Measurements from ENCODE around the gene INSYN2B.

Gene INSYN2B

GRCh38 chr5:169935762-169936161 lies 44.5 kb downstream of the INSYN2B start:
- Histone ChIP-seq H3K27me3 (ENCODE audit: insufficient read depth, insufficient read length) (no peaks in the 10 kb centered on the region), H3K4me3 (ENCODE audit: insufficient read length, low read depth) (no peak overlapping the region), H3K36me3 (ENCODE audit: insufficient read depth, insufficient read length, low read length) (no peaks in the 10 kb centered on the region), H3K9me3 (ENCODE audit: insufficient read depth, low read length) (no peaks in the 10 kb centered on the region), H3K4me1 (ENCODE audit: insufficient read depth, insufficient read length) (no peaks in the 10 kb centered on the region), H3K9ac (ENCODE audit: insufficient read length, low read depth) (no peak overlapping the region)
- no peak for TF ChIP-seq SUZ12 (IDR thresholded peaks at IDR 0.05; ENCODE audit: extremely low read depth, insufficient read depth, insufficient read length)
- TF ChIP-seq YY1 (IDR thresholded peaks at IDR 0.05; ENCODE audit: insufficient read depth, insufficient read length), result no peak
- TF ChIP-seq ZNF274 (IDR thresholded peaks at IDR 0.05; ENCODE audit: low read depth, low read length), result no peak
- no peak for DNase-seq (ENCODE audit: low read depth, low spot score)

GRCh38 chr5:169934990-169935389 lies 45.3 kb downstream of the INSYN2B start:
- H3K9ac ChIP-seq (ENCODE audit: insufficient read length, low read depth), result no peak overlapping the region
- no peak for DNase-seq (ENCODE audit: low read depth, low spot score)
- no peaks in the 10 kb centered on the region for H3K27me3 ChIP-seq (ENCODE audit: insufficient read depth, insufficient read length)
- TF ChIP-seq YY1 (IDR thresholded peaks at IDR 0.05; ENCODE audit: insufficient read depth, insufficient read length) (no peak), ZNF274 (IDR thresholded peaks at IDR 0.05; ENCODE audit: low read depth, low read length) (no peak), SUZ12 (IDR thresholded peaks at IDR 0.05; ENCODE audit: extremely low read depth, insufficient read depth, insufficient read length) (no peak)
- no peaks in the 10 kb centered on the region for H3K36me3 ChIP-seq (ENCODE audit: insufficient read depth, insufficient read length, low read length)
- H3K9me3 ChIP-seq (ENCODE audit: insufficient read depth, low read length), result no peaks in the 10 kb centered on the region
- no peak overlapping the region for H3K4me3 ChIP-seq (ENCODE audit: insufficient read length, low read depth)
- H3K4me1 ChIP-seq (ENCODE audit: insufficient read depth, insufficient read length), result no peaks in the 10 kb centered on the region

DNA sequence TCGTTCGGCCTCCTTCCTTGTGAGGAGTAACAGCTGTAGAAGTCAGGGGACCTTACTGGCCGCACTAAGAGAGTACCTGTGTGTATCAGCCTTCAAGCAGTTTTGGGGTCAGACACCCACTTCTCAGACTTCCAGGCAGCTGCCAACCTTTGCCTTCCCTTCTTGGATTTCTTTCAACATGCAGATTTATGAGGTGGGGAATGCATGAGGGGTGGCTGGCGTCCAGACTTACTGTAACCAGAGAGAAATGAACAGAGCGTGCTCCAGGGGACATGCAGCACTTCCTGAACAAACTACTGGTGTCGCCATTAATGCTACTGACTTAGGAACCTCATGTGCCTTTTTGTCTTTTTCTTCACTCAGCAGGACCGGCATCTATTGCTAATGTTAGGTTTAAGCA lies 46.7 kb downstream of the INSYN2B start:
- DNase-seq (ENCODE audit: low read depth, low spot score), result no peak
- TF ChIP-seq ZNF274 (IDR thresholded peaks at IDR 0.05; ENCODE audit: low read depth, low read length) (no peak), YY1 (IDR thresholded peaks at IDR 0.05; ENCODE audit: insufficient read depth, insufficient read length) (no peak), SUZ12 (IDR thresholded peaks at IDR 0.05; ENCODE audit: extremely low read depth, insufficient read depth, insufficient read length) (no peak)
- Histone ChIP-seq H3K4me1 (ENCODE audit: insufficient read depth, insufficient read length) (no peaks in the 10 kb centered on the region), H3K27me3 (ENCODE audit: insufficient read depth, insufficient read length) (no peaks in the 10 kb centered on the region), H3K36me3 (ENCODE audit: insufficient read depth, insufficient read length, low read length) (no peaks in the 10 kb centered on the region), H3K9ac (ENCODE audit: insufficient read length, low read depth) (no peak overlapping the region), H3K4me3 (ENCODE audit: insufficient read length, low read depth) (no peak overlapping the region), H3K9me3 (ENCODE audit: insufficient read depth, low read length) (no peaks in the 10 kb centered on the region)

DNA sequence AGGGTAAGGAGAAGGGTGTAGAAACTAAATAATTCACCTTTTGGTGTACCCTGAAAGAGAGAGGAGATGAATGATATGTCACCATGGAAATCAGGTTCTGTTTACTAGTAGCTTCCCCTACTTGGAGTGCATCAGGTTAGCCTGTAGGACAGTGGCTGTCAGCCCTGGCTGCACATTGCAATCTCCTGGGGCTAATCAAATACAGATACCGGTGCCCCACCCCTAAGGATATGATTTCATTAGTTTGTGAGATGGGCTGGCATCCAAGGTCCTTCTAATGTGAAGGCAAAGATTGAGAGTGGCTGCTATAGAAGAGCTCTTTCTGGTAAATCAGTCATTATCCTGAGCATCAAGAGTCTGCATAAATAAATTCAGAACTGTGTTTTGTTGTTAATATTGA lies 47.2 kb downstream of the INSYN2B start:
- H3K4me3 ChIP-seq (ENCODE audit: insufficient read length, low read depth), result no peak overlapping the region
- H3K4me1 ChIP-seq (ENCODE audit: insufficient read depth, insufficient read length), result no peaks in the 10 kb centered on the region
- H3K27me3 ChIP-seq (ENCODE audit: insufficient read depth, insufficient read length), result no peaks in the 10 kb centered on the region
- no peak overlapping the region for H3K9ac ChIP-seq (ENCODE audit: insufficient read length, low read depth)
- H3K36me3 ChIP-seq (ENCODE audit: insufficient read depth, insufficient read length, low read length), result no peaks in the 10 kb centered on the region
- TF ChIP-seq ZNF274 (IDR thresholded peaks at IDR 0.05; ENCODE audit: low read depth, low read length) (no peak), SUZ12 (IDR thresholded peaks at IDR 0.05; ENCODE audit: extremely low read depth, insufficient read depth, insufficient read length) (no peak), YY1 (IDR thresholded peaks at IDR 0.05; ENCODE audit: insufficient read depth, insufficient read length) (no peak)
- H3K9me3 ChIP-seq (ENCODE audit: insufficient read depth, low read length), result no peaks in the 10 kb centered on the region
- DNase-seq (ENCODE audit: low read depth, low spot score), result no peak

DNA sequence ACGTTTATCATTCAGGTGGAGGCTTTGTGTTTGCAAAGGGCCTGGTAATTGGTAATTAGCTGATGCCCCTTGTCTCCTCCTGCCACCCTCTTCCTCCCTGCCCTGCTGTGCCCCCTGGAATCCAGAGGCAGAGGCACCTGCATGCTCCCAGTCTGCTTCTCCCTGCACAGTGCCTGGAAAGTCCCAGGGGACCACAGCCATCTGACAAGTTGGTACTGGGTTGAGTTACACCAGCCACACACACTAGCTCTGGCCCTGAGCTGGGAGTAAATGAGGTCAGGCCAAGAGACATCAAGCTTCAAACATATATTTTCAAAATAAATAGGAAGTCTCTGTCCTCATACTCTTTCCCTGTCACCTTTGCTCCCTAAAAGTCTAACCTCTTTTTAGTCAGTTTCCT lies 56.3 kb downstream of the INSYN2B start:
- DNase-seq (ENCODE audit: low read depth, low spot score), result no peak
- H3K9me3 ChIP-seq (ENCODE audit: insufficient read depth, low read length), result no peaks in the 10 kb centered on the region
- H3K36me3 ChIP-seq (ENCODE audit: insufficient read depth, insufficient read length, low read length), result no peaks in the 10 kb centered on the region
- no peak overlapping the region for H3K4me3 ChIP-seq (ENCODE audit: insufficient read length, low read depth)
- H3K4me1 ChIP-seq (ENCODE audit: insufficient read depth, insufficient read length), result no peaks in the 10 kb centered on the region
- no peak overlapping the region for H3K9ac ChIP-seq (ENCODE audit: insufficient read length, low read depth)
- TF ChIP-seq ZNF274 (IDR thresholded peaks at IDR 0.05; ENCODE audit: low read depth, low read length) (no peak), SUZ12 (IDR thresholded peaks at IDR 0.05; ENCODE audit: extremely low read depth, insufficient read depth, insufficient read length) (no peak), YY1 (IDR thresholded peaks at IDR 0.05; ENCODE audit: insufficient read depth, insufficient read length) (no peak)
- H3K27me3 ChIP-seq (ENCODE audit: insufficient read depth, insufficient read length), result no peaks in the 10 kb centered on the region

- H3K9ac ChIP-seq (ENCODE audit: insufficient read length, low read depth), result no peak overlapping the region
- H3K4me3 ChIP-seq (ENCODE audit: insufficient read length, low read depth), result no peak overlapping the region
- H3K9me3 ChIP-seq (ENCODE audit: insufficient read depth, low read length), result no peaks in the 10 kb centered on the region
- H3K27me3 ChIP-seq (ENCODE audit: insufficient read depth, insufficient read length), result no peaks in the 10 kb centered on the region
- no peaks in the 10 kb centered on the region for H3K36me3 ChIP-seq (ENCODE audit: insufficient read depth, insufficient read length, low read length)
- TF ChIP-seq SUZ12 (IDR thresholded peaks at IDR 0.05; ENCODE audit: extremely low read depth, insufficient read depth, insufficient read length) (no peak), ZNF274 (IDR thresholded peaks at IDR 0.05; ENCODE audit: low read depth, low read length) (no peak), YY1 (IDR thresholded peaks at IDR 0.05; ENCODE audit: insufficient read depth, insufficient read length) (no peak)
- no peaks in the 10 kb centered on the region for H3K4me1 ChIP-seq (ENCODE audit: insufficient read depth, insufficient read length)
- no peak for DNase-seq (ENCODE audit: low read depth, low spot score)
Observed at GRCh38 chr5:169922474-169922873, 57.8 kb downstream of the INSYN2B start.

DNA sequence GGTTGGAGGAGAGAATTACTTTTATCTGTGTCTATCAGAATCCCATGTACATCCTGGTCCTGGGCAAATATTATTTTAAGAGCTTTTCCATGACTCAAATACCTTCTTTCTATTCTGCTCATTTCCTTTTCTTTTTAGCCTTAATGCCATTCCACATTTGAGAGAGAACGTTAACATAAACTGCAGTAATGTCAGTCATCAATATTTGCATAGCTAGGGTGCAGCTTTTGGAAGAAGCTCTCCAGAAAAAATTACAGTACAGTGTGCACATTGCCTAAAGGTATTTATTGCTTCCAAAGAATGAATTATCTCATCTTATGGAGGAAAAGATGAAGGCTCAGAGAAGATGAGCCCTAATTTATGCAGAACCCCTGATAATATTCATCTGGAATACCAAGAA lies 58.3 kb downstream of the INSYN2B start:
- H3K9me3 ChIP-seq (ENCODE audit: insufficient read depth, low read length), result no peaks in the 10 kb centered on the region
- no peak for DNase-seq (ENCODE audit: low read depth, low spot score)
- H3K4me3 ChIP-seq (ENCODE audit: insufficient read length, low read depth), result no peak overlapping the region
- H3K36me3 ChIP-seq (ENCODE audit: insufficient read depth, insufficient read length, low read length), result no peaks in the 10 kb centered on the region
- TF ChIP-seq YY1 (IDR thresholded peaks at IDR 0.05; ENCODE audit: insufficient read depth, insufficient read length) (no peak), ZNF274 (IDR thresholded peaks at IDR 0.05; ENCODE audit: low read depth, low read length) (no peak), SUZ12 (IDR thresholded peaks at IDR 0.05; ENCODE audit: extremely low read depth, insufficient read depth, insufficient read length) (no peak)
- H3K4me1 ChIP-seq (ENCODE audit: insufficient read depth, insufficient read length), result no peaks in the 10 kb centered on the region
- no peaks in the 10 kb centered on the region for H3K27me3 ChIP-seq (ENCODE audit: insufficient read depth, insufficient read length)
- no peak overlapping the region for H3K9ac ChIP-seq (ENCODE audit: insufficient read length, low read depth)

DNA sequence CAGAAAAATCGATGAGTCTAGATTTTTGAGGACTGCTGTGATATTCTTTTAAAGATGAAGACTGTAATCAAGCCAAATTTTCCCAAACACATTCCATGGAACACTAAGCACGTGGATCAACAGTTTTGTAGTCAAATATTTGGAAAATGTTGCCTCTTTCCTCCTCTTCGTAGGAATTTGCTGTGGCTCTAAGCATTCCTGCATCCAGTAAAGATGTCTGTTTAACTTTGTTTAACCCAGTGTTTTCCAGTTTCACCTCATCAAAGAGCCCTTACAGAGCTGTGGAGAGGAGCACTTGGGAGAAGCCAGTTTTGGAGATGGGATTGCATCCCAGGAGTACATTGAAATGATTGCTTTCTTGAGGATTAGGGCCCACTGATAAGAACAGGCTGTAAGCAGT lies 58.9 kb downstream of the INSYN2B start:
- no peaks in the 10 kb centered on the region for H3K27me3 ChIP-seq (ENCODE audit: insufficient read depth, insufficient read length)
- no peak overlapping the region for H3K9ac ChIP-seq (ENCODE audit: insufficient read length, low read depth)
- no peak overlapping the region for H3K4me3 ChIP-seq (ENCODE audit: insufficient read length, low read depth)
- H3K36me3 ChIP-seq (ENCODE audit: insufficient read depth, insufficient read length, low read length), result no peaks in the 10 kb centered on the region
- no peak for TF ChIP-seq YY1 (IDR thresholded peaks at IDR 0.05; ENCODE audit: insufficient read depth, insufficient read length)
- TF ChIP-seq SUZ12 (IDR thresholded peaks at IDR 0.05; ENCODE audit: extremely low read depth, insufficient read depth, insufficient read length), result no peak
- no peak for TF ChIP-seq ZNF274 (IDR thresholded peaks at IDR 0.05; ENCODE audit: low read depth, low read length)
- H3K9me3 ChIP-seq (ENCODE audit: insufficient read depth, low read length), result no peaks in the 10 kb centered on the region
- H3K4me1 ChIP-seq (ENCODE audit: insufficient read depth, insufficient read length), result no peaks in the 10 kb centered on the region
- no peak for DNase-seq (ENCODE audit: low read depth, low spot score)

All from NT2/D1 (cell line).